Tibial nerve (tissue), 3 donors: Measurements from ENCODE around the gene SLIT3.

ENCODE experiments used
- POLR2A ChIP-seq, 2 donors: fragments of 450-650 bp; IDR thresholded peaks; one replicate each; pipeline ENCODE4 v1.6.1; 2017; ENCODE audit warnings: antibody characterized with exemption in 2 of 2, mild to moderate bottlenecking in 2 of 2, moderate library complexity in 2 of 2
- TF ChIP-seq, protein P1 (sequence below), 5 experiments: fragments of 200-600 bp in 3 of 5; fragments of 450-650 bp in 2 of 5; sonication (generic) in 3 of 5; IDR thresholded peaks; one replicate each; pipeline ENCODE4 v1.5.1; 2016 to 2019; ENCODE audit warnings: antibody characterized with exemption in 5 of 5, mild to moderate bottlenecking in 3 of 5, moderate library complexity in 2 of 5

DNA sequence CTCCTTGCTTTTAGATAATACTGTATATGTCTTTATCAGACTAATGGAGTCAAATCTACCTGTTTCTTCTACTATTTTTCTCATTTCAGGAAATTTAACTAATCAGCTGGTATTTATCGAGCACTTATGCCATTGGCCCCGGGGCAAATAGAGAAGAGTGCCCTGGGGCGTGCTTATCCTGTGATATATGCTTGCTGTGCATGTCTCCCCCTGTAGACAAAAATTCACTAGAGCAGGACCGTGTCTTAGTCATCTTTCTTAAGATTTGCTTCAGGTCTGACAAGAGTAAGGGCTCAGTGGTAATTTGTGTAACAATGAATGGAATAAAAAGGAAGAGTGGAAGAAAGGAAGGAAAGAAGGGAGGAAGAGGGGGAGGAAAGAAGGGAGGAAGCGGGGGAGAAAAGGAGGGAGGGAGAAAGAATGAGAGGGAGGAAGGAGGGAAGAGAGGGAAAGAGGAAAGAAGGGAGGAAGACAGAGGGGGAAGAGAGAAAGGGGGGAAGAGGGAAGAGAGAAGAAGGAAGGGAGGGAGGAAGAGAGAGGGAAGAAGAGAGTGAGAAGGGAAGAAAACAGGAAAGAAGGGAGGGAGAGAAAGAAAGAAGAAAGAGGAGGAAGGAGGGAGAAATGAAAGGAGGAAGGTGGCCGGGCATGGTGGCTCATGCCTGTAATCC, 426.1 kb downstream of the SLIT3 start:
- TF ChIP-seq POLR2A (IDR thresholded peaks at IDR 0.05), result no peak
- TF ChIP-seq, protein P1, sequence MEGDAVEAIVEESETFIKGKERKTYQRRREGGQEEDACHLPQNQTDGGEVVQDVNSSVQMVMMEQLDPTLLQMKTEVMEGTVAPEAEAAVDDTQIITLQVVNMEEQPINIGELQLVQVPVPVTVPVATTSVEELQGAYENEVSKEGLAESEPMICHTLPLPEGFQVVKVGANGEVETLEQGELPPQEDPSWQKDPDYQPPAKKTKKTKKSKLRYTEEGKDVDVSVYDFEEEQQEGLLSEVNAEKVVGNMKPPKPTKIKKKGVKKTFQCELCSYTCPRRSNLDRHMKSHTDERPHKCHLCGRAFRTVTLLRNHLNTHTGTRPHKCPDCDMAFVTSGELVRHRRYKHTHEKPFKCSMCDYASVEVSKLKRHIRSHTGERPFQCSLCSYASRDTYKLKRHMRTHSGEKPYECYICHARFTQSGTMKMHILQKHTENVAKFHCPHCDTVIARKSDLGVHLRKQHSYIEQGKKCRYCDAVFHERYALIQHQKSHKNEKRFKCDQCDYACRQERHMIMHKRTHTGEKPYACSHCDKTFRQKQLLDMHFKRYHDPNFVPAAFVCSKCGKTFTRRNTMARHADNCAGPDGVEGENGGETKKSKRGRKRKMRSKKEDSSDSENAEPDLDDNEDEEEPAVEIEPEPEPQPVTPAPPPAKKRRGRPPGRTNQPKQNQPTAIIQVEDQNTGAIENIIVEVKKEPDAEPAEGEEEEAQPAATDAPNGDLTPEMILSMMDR (IDR thresholded peaks at IDR 0.05), result no peak
